ENCODE measurements around the gene SEC14L3. TPM values are rescaled to one million over a fixed set of nuclear protein-coding genes. Genes with fewer than 3 reads are reported as not detected.
"Not testable (repeated sequence)": the region's sequence is repeated elsewhere in the genome, so short reads cannot be mapped to it uniquely, and the experiment has no call there.

The SEC14L3 gene
- total and polyA plus RNA-seq, 2 donors (not counting 3 experiments of a cell fraction or from before 2014, with no cell fraction given), result not detected

DNA sequence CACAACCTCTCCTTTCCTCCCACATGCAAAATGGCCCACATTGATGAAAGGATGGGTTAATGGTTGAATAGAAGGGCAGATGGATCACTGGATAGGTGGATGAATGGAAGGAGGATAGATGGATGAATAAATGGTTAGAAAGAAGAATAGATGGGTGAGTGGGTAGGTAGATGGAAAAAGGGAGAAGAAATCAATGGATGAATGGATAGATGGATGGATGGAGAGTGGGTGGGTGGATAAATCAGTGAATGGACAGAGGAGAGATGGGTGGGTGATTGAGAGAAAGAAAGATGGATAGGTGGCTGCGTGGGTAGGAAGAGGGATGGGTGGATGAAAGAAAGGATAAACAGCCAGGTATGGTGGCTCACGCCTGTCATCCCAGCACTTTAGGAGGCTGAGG, 1.2 kb downstream of the SEC14L3 start:
- no TSS peak for BruUV-seq (replicated peaks)
- CTCF ChIA-PET, result interaction anchor here (1.1 to 1.5 kb wide), 2 partner anchors 15 to 70 kb away, joined by 3 to 5 read pairs; no protein-coding TSS in a partner anchor
- POLR2A ChIA-PET, result no interaction called here
- no peaks in the 10 kb centered on the region for H3K36me3 ChIP-seq (ENCODE audit: control insufficient read depth in 2 of 2, extremely low read depth in 1 of 2, insufficient read depth in 2 of 2, low read length in 2 of 2)
- intact Hi-C loops (cut with micrococcal nuclease) (no loop called here), dilution Hi-C loops (cut with MboI; ENCODE audit: extremely low pct_ligation_motif_present, low sequenced_read_pairs) (no loop called here)
- H2AFZ ChIP-seq (ENCODE audit: low read depth, low read length), result no peak overlapping the region
- H3K9ac ChIP-seq (replicated peaks; ENCODE audit: extremely low read depth, insufficient read depth, low read length), result no peak overlapping the region
- H3K27me3 ChIP-seq (ENCODE audit: control insufficient read depth in 2 of 2, insufficient read depth in 2 of 2, low read length in 2 of 2), result peaks cover 11 to 14% of the 10 kb centered on the region in 2 experiments
- no peaks in the 10 kb centered on the region for H3K79me2 ChIP-seq (ENCODE audit: control insufficient read depth, insufficient read depth, low read length)
- no peak for FAIRE-seq
- no peak overlapping the region for H3K4me2 ChIP-seq (ENCODE audit: insufficient read depth, low read length)
- H3K27ac ChIP-seq (ENCODE audit: insufficient read depth, low read depth, low read length), result no peak overlapping the region
- no peak for DNase-seq (ENCODE audit: low read depth, low spot score)
- TF ChIP-seq EZH2 (IDR thresholded peaks at IDR 0.05; ENCODE audit: borderline replicate concordance, low read depth, low read length, severe bottlenecking) (no peak), MYC (IDR thresholded peaks at IDR 0.05; ENCODE audit: low read depth, low read length) (no peak), GATA2 (IDR thresholded peaks at IDR 0.05; ENCODE audit: insufficient read depth, insufficient read length, low read depth, low read length) (no peak)
- H3K9me1 ChIP-seq (replicated peaks; ENCODE audit: control insufficient read depth, extremely low read depth, insufficient read depth, low read length), result no peaks in the 10 kb centered on the region
- H4K20me1 ChIP-seq (replicated peaks; ENCODE audit: control insufficient read depth, extremely low read depth, insufficient read depth, low read length), result no peaks in the 10 kb centered on the region
- H3K9me3 ChIP-seq (replicated peaks; ENCODE audit: control insufficient read depth, insufficient read depth, low read length), result no peaks in the 10 kb centered on the region
- H3K4me1 ChIP-seq (ENCODE audit: control insufficient read depth, extremely low read depth, insufficient read depth, low read length), result no peaks in the 10 kb centered on the region
- H3K4me3 ChIP-seq (replicated peaks in 1 of 3; ENCODE audit: insufficient read depth in 1 of 3, low read depth in 1 of 3, low read length in 3 of 3), result no peak overlapping the region

DNA sequence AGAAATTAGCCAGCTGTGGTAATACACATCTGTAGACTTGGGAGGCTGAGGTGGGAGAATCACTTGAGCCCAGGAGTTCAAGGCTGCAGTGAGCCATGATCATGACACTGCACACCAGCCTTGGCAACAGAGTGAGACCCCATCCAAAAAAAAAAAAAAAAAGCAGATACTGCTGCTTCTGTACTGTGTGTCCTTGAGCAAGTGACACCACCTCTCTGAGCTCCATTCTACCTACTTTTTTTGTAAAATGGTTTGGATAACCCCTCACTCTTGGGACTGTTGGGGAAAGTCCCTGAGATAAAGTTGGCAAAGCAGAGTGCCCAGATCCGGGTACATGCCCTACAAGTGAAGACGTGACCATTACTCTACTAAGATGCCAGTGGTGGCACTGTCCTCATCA, 2.7 kb downstream of the SEC14L3 start:
- peaks cover 4 to 21% of the 10 kb centered on the region in 2 experiments for H3K27me3 ChIP-seq (ENCODE audit: control insufficient read depth in 2 of 2, insufficient read depth in 2 of 2, low read length in 2 of 2)
- BruUV-seq (replicated peaks), result no TSS peak
- no peaks in the 10 kb centered on the region for H3K36me3 ChIP-seq (ENCODE audit: control insufficient read depth in 2 of 2, extremely low read depth in 1 of 2, insufficient read depth in 2 of 2, low read length in 2 of 2)
- H2AFZ ChIP-seq (ENCODE audit: low read depth, low read length), result no peak overlapping the region
- DNase-seq (ENCODE audit: low read depth, low spot score), result no peak
- no peaks in the 10 kb centered on the region for H3K4me1 ChIP-seq (ENCODE audit: control insufficient read depth, extremely low read depth, insufficient read depth, low read length)
- ChIA-PET POLR2A (no interaction called here), CTCF (interaction anchor here (0.8 to 1.3 kb wide), 3 partner anchors 16 to 30 kb away, joined by 3 to 4 read pairs (median 3); no protein-coding TSS in a partner anchor)
- H3K9me1 ChIP-seq (replicated peaks; ENCODE audit: control insufficient read depth, extremely low read depth, insufficient read depth, low read length), result no peaks in the 10 kb centered on the region
- dilution Hi-C loops (cut with MboI; ENCODE audit: extremely low pct_ligation_motif_present, low sequenced_read_pairs) (no loop called here), intact Hi-C loops (cut with micrococcal nuclease) (no loop called here)
- no peaks in the 10 kb centered on the region for H3K9me3 ChIP-seq (replicated peaks; ENCODE audit: control insufficient read depth, insufficient read depth, low read length)
- H3K9ac ChIP-seq (replicated peaks; ENCODE audit: extremely low read depth, insufficient read depth, low read length), result no peak overlapping the region
- H3K79me2 ChIP-seq (ENCODE audit: control insufficient read depth, insufficient read depth, low read length), result no peaks in the 10 kb centered on the region
- no peak for FAIRE-seq
- TF ChIP-seq, protein P1, sequence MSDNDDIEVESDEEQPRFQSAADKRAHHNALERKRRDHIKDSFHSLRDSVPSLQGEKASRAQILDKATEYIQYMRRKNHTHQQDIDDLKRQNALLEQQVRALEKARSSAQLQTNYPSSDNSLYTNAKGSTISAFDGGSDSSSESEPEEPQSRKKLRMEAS (IDR thresholded peaks at IDR 0.05; ENCODE audit: insufficient read depth, insufficient read length), result no peak
- TF ChIP-seq JUN (IDR thresholded peaks at IDR 0.05; ENCODE audit: borderline replicate concordance, insufficient read depth, insufficient read length, low read depth), result no peak
- no peak for TF ChIP-seq FOS (IDR thresholded peaks at IDR 0.05; ENCODE audit: borderline replicate concordance, insufficient read depth, low read length)
- no peak for TF ChIP-seq MYC (IDR thresholded peaks at IDR 0.05; ENCODE audit: low read depth, low read length)
- no peak for TF ChIP-seq GATA2 (IDR thresholded peaks at IDR 0.05; ENCODE audit: insufficient read depth, insufficient read length, low read depth, low read length)
- no peak for TF ChIP-seq EZH2 (IDR thresholded peaks at IDR 0.05; ENCODE audit: borderline replicate concordance, low read depth, low read length, severe bottlenecking)
- TF ChIP-seq POLR2A (IDR thresholded peaks at IDR 0.05; ENCODE audit: low read depth, low read length), result no peak
- no peak for TF ChIP-seq POLR2AphosphoS5 (IDR thresholded peaks at IDR 0.05; ENCODE audit: insufficient read depth, low read depth, low read length)
- TF ChIP-seq, protein P2, sequence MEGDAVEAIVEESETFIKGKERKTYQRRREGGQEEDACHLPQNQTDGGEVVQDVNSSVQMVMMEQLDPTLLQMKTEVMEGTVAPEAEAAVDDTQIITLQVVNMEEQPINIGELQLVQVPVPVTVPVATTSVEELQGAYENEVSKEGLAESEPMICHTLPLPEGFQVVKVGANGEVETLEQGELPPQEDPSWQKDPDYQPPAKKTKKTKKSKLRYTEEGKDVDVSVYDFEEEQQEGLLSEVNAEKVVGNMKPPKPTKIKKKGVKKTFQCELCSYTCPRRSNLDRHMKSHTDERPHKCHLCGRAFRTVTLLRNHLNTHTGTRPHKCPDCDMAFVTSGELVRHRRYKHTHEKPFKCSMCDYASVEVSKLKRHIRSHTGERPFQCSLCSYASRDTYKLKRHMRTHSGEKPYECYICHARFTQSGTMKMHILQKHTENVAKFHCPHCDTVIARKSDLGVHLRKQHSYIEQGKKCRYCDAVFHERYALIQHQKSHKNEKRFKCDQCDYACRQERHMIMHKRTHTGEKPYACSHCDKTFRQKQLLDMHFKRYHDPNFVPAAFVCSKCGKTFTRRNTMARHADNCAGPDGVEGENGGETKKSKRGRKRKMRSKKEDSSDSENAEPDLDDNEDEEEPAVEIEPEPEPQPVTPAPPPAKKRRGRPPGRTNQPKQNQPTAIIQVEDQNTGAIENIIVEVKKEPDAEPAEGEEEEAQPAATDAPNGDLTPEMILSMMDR (IDR thresholded peaks at IDR 0.05; ENCODE audit: extremely low read depth in 1 of 2, insufficient read depth in 1 of 2, low read depth in 1 of 2, low read length in 2 of 2), result no peak
- no peak overlapping the region for H3K4me2 ChIP-seq (ENCODE audit: insufficient read depth, low read length)
- no peak overlapping the region for H3K4me3 ChIP-seq (replicated peaks in 1 of 3; ENCODE audit: insufficient read depth in 1 of 3, low read depth in 1 of 3, low read length in 3 of 3)
- H3K27ac ChIP-seq (ENCODE audit: insufficient read depth, low read depth, low read length), result no peak overlapping the region
- H4K20me1 ChIP-seq (replicated peaks; ENCODE audit: control insufficient read depth, extremely low read depth, insufficient read depth, low read length), result no peaks in the 10 kb centered on the region

DNA sequence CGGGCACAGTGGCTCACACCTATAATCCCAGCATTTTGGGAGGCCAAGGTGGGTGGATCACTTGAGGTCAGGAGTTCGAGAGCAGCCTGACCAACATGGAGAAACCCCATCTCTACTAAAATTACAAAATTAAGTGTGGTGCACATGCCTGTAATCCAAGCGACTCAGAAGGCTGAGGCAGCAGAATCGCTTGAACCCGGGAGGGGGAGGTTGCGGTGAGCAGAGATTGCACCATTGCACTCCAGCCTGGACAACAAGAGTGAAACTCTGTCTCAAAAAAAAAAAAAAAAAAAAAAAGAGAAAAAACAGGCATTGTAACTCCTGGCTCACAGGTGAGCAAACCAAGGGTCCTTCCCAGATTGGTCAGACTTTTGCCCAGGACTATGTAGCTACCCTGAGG, 11.3 kb downstream of the SEC14L3 start:
- H3K9me3 ChIP-seq (replicated peaks; ENCODE audit: control insufficient read depth, insufficient read depth, low read length); H3K9ac ChIP-seq (replicated peaks; ENCODE audit: extremely low read depth, insufficient read depth, low read length); H3K79me2 ChIP-seq (ENCODE audit: control insufficient read depth, insufficient read depth, low read length); H3K9me1 ChIP-seq (replicated peaks; ENCODE audit: control insufficient read depth, extremely low read depth, insufficient read depth, low read length); dilution Hi-C loops (cut with MboI; ENCODE audit: extremely low pct_ligation_motif_present, low sequenced_read_pairs); H2AFZ ChIP-seq (ENCODE audit: low read depth, low read length); H3K4me3 ChIP-seq (replicated peaks in 1 of 3; ENCODE audit: insufficient read depth in 1 of 3, low read depth in 1 of 3, low read length in 3 of 3); DNase-seq (ENCODE audit: low read depth, low spot score); H3K4me1 ChIP-seq (ENCODE audit: control insufficient read depth, extremely low read depth, insufficient read depth, low read length); H4K20me1 ChIP-seq (replicated peaks; ENCODE audit: control insufficient read depth, extremely low read depth, insufficient read depth, low read length); H3K4me2 ChIP-seq (ENCODE audit: insufficient read depth, low read length); FAIRE-seq; H3K36me3 ChIP-seq (ENCODE audit: control insufficient read depth in 2 of 2, extremely low read depth in 1 of 2, insufficient read depth in 2 of 2, low read length in 2 of 2); CTCF ChIA-PET; BruUV-seq (replicated peaks); POLR2A ChIA-PET; H3K27ac ChIP-seq (ENCODE audit: insufficient read depth, low read depth, low read length); H3K27me3 ChIP-seq (ENCODE audit: control insufficient read depth in 2 of 2, insufficient read depth in 2 of 2, low read length in 2 of 2); intact Hi-C loops (cut with micrococcal nuclease): not testable (repeated sequence)
